Endothelial cell of umbilical vein (primary cell): ENCODE results near the gene DEPDC5. TPM values are rescaled to one million over a fixed set of nuclear protein-coding genes. Genes with fewer than 3 reads are reported as not detected.

Experiments used
- BruUV-seq: library from RNA; stranded (reverse); fragments of 400-500 nt; replicated peaks from 2 replicates; lab custom pipeline; 2021; lab: Mats Ljungman, UMichigan
- CTCF ChIA-PET: fragments of 300-600, 350-600 bp; sonication (Branson Sonifier 250); formaldehyde crosslinking; loops from one replicate; lab custom pipeline; 2021; ENCODE audit warnings: antibody characterized with exemption, inconsistent platforms; lab: Charles Lee
- POLR2A ChIA-PET: fragments of 300-600, 350-600 bp; sonication (Branson Sonifier 250); formaldehyde crosslinking; loops from one replicate; lab custom pipeline; 2021; ENCODE audit warnings: antibody characterized with exemption, inconsistent platforms; lab: Charles Lee
- DNase-seq: peaks from one replicate; pipeline ENCODE4 v3.0.0-alpha.2; 2011; ENCODE audit warnings: low read depth, low spot score
- FAIRE-seq: peaks from 2 replicates; lab custom pipeline; 2011; peaks lifted over from hg19 to GRCh38; lab: Jason Lieb, UNC
- H2AFZ ChIP-seq: 2 replicates; pipeline ENCODE4 v1.6.0; 2012; ENCODE audit warnings: low read depth, low read length, control low read depth, inconsistent platforms
- H3K27ac ChIP-seq: 2 replicates; pipeline ENCODE4 v1.5.1; 2011; ENCODE audit warnings: low read depth, mild to moderate bottlenecking, control low read depth, low read length, moderate library complexity; ENCODE audit not compliant: insufficient read depth
- H3K27me3 ChIP-seq, 2 experiments: 2 replicates each; pipeline versions ENCODE4 v1.6.0 to v1.6.1; 2011; ENCODE audit warnings: low read length in 2 of 2, mixed read lengths in 1 of 2; ENCODE audit not compliant: control insufficient read depth in 2 of 2, insufficient read depth in 2 of 2
- H3K36me3 ChIP-seq, 2 experiments: 2 replicates in 1 of 2; 3 replicates in 1 of 2; pipeline ENCODE4 v1.5.1; 2011; ENCODE audit warnings: low read length in 2 of 2, mild to moderate bottlenecking in 1 of 2, moderate library complexity in 1 of 2; ENCODE audit not compliant: control insufficient read depth in 2 of 2, insufficient read depth in 2 of 2; ENCODE audit errors: extremely low read depth in 1 of 2
- H3K4me1 ChIP-seq: 3 replicates; pipeline ENCODE4 v1.5.1; 2011; ENCODE audit warnings: mild to moderate bottlenecking, low read length; ENCODE audit not compliant: control insufficient read depth, insufficient read depth; ENCODE audit errors: extremely low read depth
- H3K4me2 ChIP-seq: 2 replicates; pipeline ENCODE4 v1.6.1; 2011; ENCODE audit warnings: low read length, control low read depth, mixed read lengths; ENCODE audit not compliant: insufficient read depth
- H3K4me3 ChIP-seq, 3 experiments: fragments of 200-600 bp in 1 of 3; sonication (generic), shearing (Covaris generic) in 1 of 3; replicated peaks in 1 of 3; 2 replicates each; pipeline ENCODE4 v1.5.1; 2011 to 2016; ENCODE audit warnings: control low read depth in 3 of 3, low read length in 3 of 3, mild to moderate bottlenecking in 2 of 3, inconsistent platforms in 1 of 3, low read depth in 1 of 3, moderate library complexity in 1 of 3; ENCODE audit not compliant: insufficient read depth in 1 of 3
- H3K79me2 ChIP-seq: 2 replicates; pipeline ENCODE4 v1.6.0; 2012; ENCODE audit warnings: low read length, inconsistent platforms; ENCODE audit not compliant: control insufficient read depth, insufficient read depth
- H3K9ac ChIP-seq: replicated peaks from 2 replicates; pipeline ENCODE3; 2011; ENCODE audit warnings: low read length, control low read depth; ENCODE audit not compliant: insufficient read depth; ENCODE audit errors: extremely low read depth
- H3K9me1 ChIP-seq: replicated peaks from 3 replicates; pipeline ENCODE4 v1.6.0; 2011; ENCODE audit warnings: mild to moderate bottlenecking, low read length; ENCODE audit not compliant: control insufficient read depth, insufficient read depth; ENCODE audit errors: extremely low read depth
- H3K9me3 ChIP-seq: replicated peaks from 2 replicates; pipeline ENCODE4 v1.5.1; 2012; ENCODE audit warnings: low read length, inconsistent platforms; ENCODE audit not compliant: control insufficient read depth, insufficient read depth
- H4K20me1 ChIP-seq: replicated peaks from 2 replicates; pipeline ENCODE3; 2011; ENCODE audit warnings: mild to moderate bottlenecking, low read length; ENCODE audit not compliant: control insufficient read depth, insufficient read depth; ENCODE audit errors: extremely low read depth
- EZH2 ChIP-seq: IDR thresholded peaks from 2 replicates; pipeline ENCODE4 v1.6.1; 2012; ENCODE audit warnings: borderline replicate concordance, low read depth, mild to moderate bottlenecking, moderate library complexity, low read length, inconsistent platforms; ENCODE audit not compliant: severe bottlenecking
- FOS ChIP-seq: IDR thresholded peaks from 2 replicates; pipeline ENCODE4 v1.6.1; 2011; ENCODE audit warnings: mild to moderate bottlenecking, low read length, moderate library complexity, borderline replicate concordance; ENCODE audit not compliant: insufficient read depth
- GATA2 ChIP-seq: IDR thresholded peaks from 2 replicates; pipeline ENCODE4 v1.7.0; 2011; ENCODE audit warnings: low read depth, mild to moderate bottlenecking, moderate library complexity, mixed read lengths, low read length; ENCODE audit not compliant: insufficient read length, insufficient read depth
- JUN ChIP-seq: IDR thresholded peaks from 2 replicates; pipeline ENCODE4 v1.6.1; 2011; ENCODE audit warnings: borderline replicate concordance, low read depth; ENCODE audit not compliant: insufficient read length, insufficient read depth
- MYC ChIP-seq: IDR thresholded peaks from one replicate; pipeline ENCODE4 v1.6.1; 2011; ENCODE audit warnings: mild to moderate bottlenecking, low read depth, low read length
- POLR2A ChIP-seq: IDR thresholded peaks from 2 replicates; pipeline ENCODE4 v1.6.1; 2012; ENCODE audit warnings: low read depth, mild to moderate bottlenecking, control low read depth, low read length
- POLR2AphosphoS5 ChIP-seq: IDR thresholded peaks from 2 replicates; pipeline ENCODE4 v1.6.1; 2012; ENCODE audit warnings: low read depth, mild to moderate bottlenecking, control low read depth, low read length, moderate library complexity; ENCODE audit not compliant: insufficient read depth
- dilution Hi-C: fragments of 300-500 bp; cut with MboI; formaldehyde crosslinking; loops from one replicate; pipeline ENCODE4 v1.15.0; 2019; ENCODE audit warnings: low sequenced_read_pairs; ENCODE audit not compliant: extremely low pct_ligation_motif_present
- intact Hi-C: fragments of 100-400 bp; cut with micrococcal nuclease; formaldehyde crosslinking; loops from one replicate; pipeline ENCODE4 v1.10.0; 2022
- polyA plus RNA-seq, 4 experiments: library from polyadenylated mRNA; depleted of rRNA in 3 of 4; stranded (reverse) in 3 of 4; unstranded in 1 of 4; fragments of >200 nt; gene quantifications; 2 replicates each; pipeline versions ENCODE4 v1.2.1 to v1.2.3, GENCODE V29; 2011 to 2012; ENCODE audit warnings: missing spikeins in 1 of 4
- total RNA-seq: library from RNA; stranded (reverse); gene quantifications from 2 replicates; pipeline ENCODE4 v1.2.3, GENCODE V29; 2021
- TF ChIP-seq, protein P1 (sequence below), 2 donors: IDR thresholded peaks; 1 replicate in 1 of 2; 2 replicates in 1 of 2; pipeline ENCODE4 v1.5.1; 2011; ENCODE audit warnings: low read length in 2 of 2, mild to moderate bottlenecking in 2 of 2, moderate library complexity in 2 of 2, control low read depth in 1 of 2, inconsistent platforms in 1 of 2, low read depth in 1 of 2; ENCODE audit not compliant: insufficient read depth in 1 of 2; ENCODE audit errors: extremely low read depth in 1 of 2
- TF ChIP-seq, protein P2 (sequence below): IDR thresholded peaks from 2 replicates; pipeline ENCODE4 v1.6.1; 2011; ENCODE audit not compliant: insufficient read depth, insufficient read length

DEPDC5 gene
- total and polyA plus RNA-seq, 2 donors (not counting 3 experiments of a cell fraction or from before 2014, with no cell fraction given) = 13.1 to 36.6 TPM

DNA sequence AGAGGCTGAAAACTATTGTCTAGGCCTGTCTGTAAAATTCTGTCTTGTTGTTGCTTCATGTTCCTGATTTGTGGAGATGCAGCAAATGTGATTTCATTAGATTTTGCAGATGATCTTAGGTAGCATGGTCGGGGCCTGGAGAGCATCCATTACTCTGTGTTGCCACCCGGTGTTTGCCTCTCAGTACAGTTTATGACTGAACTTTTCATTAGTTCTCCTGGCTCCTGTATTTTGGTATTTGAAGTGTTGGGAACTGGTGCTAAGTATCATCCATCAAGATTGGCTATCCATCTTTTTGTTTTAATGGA is 198.2 kb downstream of the DEPDC5 start:
- peaks cover 13% of the 10 kb centered on the region for H4K20me1 ChIP-seq
- TF ChIP-seq MYC = no peak
- TF ChIP-seq JUN = no peak
- TF ChIP-seq, protein P1, sequence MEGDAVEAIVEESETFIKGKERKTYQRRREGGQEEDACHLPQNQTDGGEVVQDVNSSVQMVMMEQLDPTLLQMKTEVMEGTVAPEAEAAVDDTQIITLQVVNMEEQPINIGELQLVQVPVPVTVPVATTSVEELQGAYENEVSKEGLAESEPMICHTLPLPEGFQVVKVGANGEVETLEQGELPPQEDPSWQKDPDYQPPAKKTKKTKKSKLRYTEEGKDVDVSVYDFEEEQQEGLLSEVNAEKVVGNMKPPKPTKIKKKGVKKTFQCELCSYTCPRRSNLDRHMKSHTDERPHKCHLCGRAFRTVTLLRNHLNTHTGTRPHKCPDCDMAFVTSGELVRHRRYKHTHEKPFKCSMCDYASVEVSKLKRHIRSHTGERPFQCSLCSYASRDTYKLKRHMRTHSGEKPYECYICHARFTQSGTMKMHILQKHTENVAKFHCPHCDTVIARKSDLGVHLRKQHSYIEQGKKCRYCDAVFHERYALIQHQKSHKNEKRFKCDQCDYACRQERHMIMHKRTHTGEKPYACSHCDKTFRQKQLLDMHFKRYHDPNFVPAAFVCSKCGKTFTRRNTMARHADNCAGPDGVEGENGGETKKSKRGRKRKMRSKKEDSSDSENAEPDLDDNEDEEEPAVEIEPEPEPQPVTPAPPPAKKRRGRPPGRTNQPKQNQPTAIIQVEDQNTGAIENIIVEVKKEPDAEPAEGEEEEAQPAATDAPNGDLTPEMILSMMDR (IDR thresholded peaks at IDR 0.05; ENCODE audit: extremely low read depth in 1 of 2, insufficient read depth in 1 of 2, low read depth in 1 of 2, low read length in 2 of 2) = no peak
- TF ChIP-seq, protein P2, sequence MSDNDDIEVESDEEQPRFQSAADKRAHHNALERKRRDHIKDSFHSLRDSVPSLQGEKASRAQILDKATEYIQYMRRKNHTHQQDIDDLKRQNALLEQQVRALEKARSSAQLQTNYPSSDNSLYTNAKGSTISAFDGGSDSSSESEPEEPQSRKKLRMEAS = no peak
- TF ChIP-seq EZH2 = no peak
- TF ChIP-seq FOS = no peak
- TF ChIP-seq GATA2 = no peak
- TF ChIP-seq POLR2A = no peak
- no peak for TF ChIP-seq POLR2AphosphoS5
- H3K36me3 ChIP-seq = peaks cover 10 to 14% of the 10 kb centered on the region in 2 experiments
- dilution Hi-C loops (loop anchor here (10.0 kb wide), 1 partner anchor 197 kb away; the partner anchor contains the start of genes DEPDC5 and PRR14L), intact Hi-C loops (no loop called here)
- H3K4me3 ChIP-seq = no peak overlapping the region
- BruUV-seq = no TSS peak
- FAIRE-seq (peak; percentile 35), DNase-seq (peak; percentile 11)
- peak overlapping the region; percentile 74 for H3K27ac ChIP-seq
- H3K79me2 ChIP-seq = peaks cover 94% of the 10 kb centered on the region
- no peak overlapping the region for H2AFZ ChIP-seq
- H3K9me3 ChIP-seq = no peaks in the 10 kb centered on the region
- H3K4me2 ChIP-seq = peak overlapping the region; percentile 26
- H3K4me1 ChIP-seq = peaks cover 45% of the 10 kb centered on the region
- POLR2A ChIA-PET = no interaction called here
- CTCF ChIA-PET = interaction anchor here (0.8 to 1.6 kb wide), 6 partner anchors 9 to 286 kb away, joined by 3 to 14 read pairs (median 6); no protein-coding TSS in a partner anchor
- H3K27me3 ChIP-seq = no peaks in the 10 kb centered on the region
- no peaks in the 10 kb centered on the region for H3K9me1 ChIP-seq
- H3K9ac ChIP-seq = peak overlapping the region; percentile 40
